SU-DHL-6 (cell line): ENCODE measurements around the gene PPP1CB.

ENCODE experiments used
- H2AFZ ChIP-seq: fragments of 200-600 bp; sonication (generic); 2 replicates; pipeline ENCODE4 v1.6.1; 2014; ENCODE audit warnings: low read depth, mild to moderate bottlenecking, moderate library complexity, mixed read lengths, antibody characterized with exemption, low read length; ENCODE audit not compliant: severe bottlenecking
- H3F3A ChIP-seq: fragments of 200-600 bp; shearing (Covaris generic); 2 replicates; pipeline ENCODE4 v1.6.0; 2016; ENCODE audit warnings: antibody characterized with exemption, mild to moderate bottlenecking; ENCODE audit not compliant: insufficient read depth
- H3K27ac ChIP-seq: fragments of 200-600 bp; sonication (generic); 2 replicates; pipeline ENCODE4 v1.5.1; 2016; ENCODE audit warnings: low read depth, mild to moderate bottlenecking, low read length, moderate library complexity, mixed read lengths
- H3K27me3 ChIP-seq: fragments of 200-600 bp; sonication (generic), shearing (Covaris generic); 2 replicates; pipeline ENCODE4 v1.6.0; 2014; ENCODE audit warnings: mild to moderate bottlenecking, low read length
- H3K36me3 ChIP-seq: fragments of 200-600 bp; sonication (generic); 2 replicates; pipeline ENCODE4 v1.6.1; 2014; ENCODE audit warnings: mild to moderate bottlenecking, low read length, mixed read lengths
- H3K4me2 ChIP-seq: fragments of 300-600, 200-600 bp; shearing (Covaris generic), sonication (generic); 2 replicates; pipeline ENCODE4 v1.6.0; 2014; ENCODE audit warnings: low read length, low read depth, mild to moderate bottlenecking; ENCODE audit not compliant: poor library complexity, severe bottlenecking
- H3K4me3 ChIP-seq: fragments of 200-600 bp; sonication (generic); 2 replicates; pipeline ENCODE4 v1.5.1; 2014; ENCODE audit warnings: antibody characterized with exemption, low read length, mild to moderate bottlenecking, mixed read lengths; ENCODE audit not compliant: insufficient read depth, poor library complexity, severe bottlenecking
- H3K79me2 ChIP-seq: fragments of 200-600 bp; sonication (generic); 2 replicates; pipeline ENCODE4 v1.6.1; 2014; ENCODE audit warnings: mild to moderate bottlenecking, low read length, moderate library complexity; ENCODE audit not compliant: insufficient read depth
- H3K9ac ChIP-seq: fragments of 200-600 bp; sonication (generic); 2 replicates; pipeline ENCODE4 v1.7.0; 2014; ENCODE audit warnings: mild to moderate bottlenecking, low read length
- H3K9me2 ChIP-seq: fragments of 200-600 bp; sonication (generic); replicated peaks from 2 replicates; pipeline ENCODE4 v1.6.1; 2014; ENCODE audit warnings: low read length; ENCODE audit not compliant: insufficient read depth
- H3K9me3 ChIP-seq: fragments of 200-600 bp; sonication (generic); 2 replicates; pipeline ENCODE4 v1.6.1; 2014; ENCODE audit warnings: low read length, mixed read lengths; ENCODE audit not compliant: insufficient read depth
- H4K20me1 ChIP-seq: fragments of 200-600 bp; sonication (generic); 2 replicates; pipeline ENCODE4 v1.6.1; 2014; ENCODE audit warnings: low read depth, mild to moderate bottlenecking, antibody characterized with exemption, low read length, moderate library complexity, mixed read lengths
- EZH2phosphoT487 ChIP-seq: fragments of 200-600 bp; sonication (generic), shearing (Covaris generic); conservative IDR thresholded peaks from 2 replicates; pipeline ENCODE4 v1.6.1; 2018; ENCODE audit warnings: mild to moderate bottlenecking, antibody characterized with exemption, low read length, moderate library complexity, mixed read lengths
- TF ChIP-seq, protein P1 (sequence below): fragments of 200-600 bp; sonication (generic); IDR thresholded peaks from one replicate; pipeline ENCODE4 v1.5.1; 2017; ENCODE audit warnings: antibody characterized with exemption, mild to moderate bottlenecking, low read length, moderate library complexity; ENCODE audit not compliant: insufficient read depth, poor library complexity, severe bottlenecking

Gene PPP1CB

DNA sequence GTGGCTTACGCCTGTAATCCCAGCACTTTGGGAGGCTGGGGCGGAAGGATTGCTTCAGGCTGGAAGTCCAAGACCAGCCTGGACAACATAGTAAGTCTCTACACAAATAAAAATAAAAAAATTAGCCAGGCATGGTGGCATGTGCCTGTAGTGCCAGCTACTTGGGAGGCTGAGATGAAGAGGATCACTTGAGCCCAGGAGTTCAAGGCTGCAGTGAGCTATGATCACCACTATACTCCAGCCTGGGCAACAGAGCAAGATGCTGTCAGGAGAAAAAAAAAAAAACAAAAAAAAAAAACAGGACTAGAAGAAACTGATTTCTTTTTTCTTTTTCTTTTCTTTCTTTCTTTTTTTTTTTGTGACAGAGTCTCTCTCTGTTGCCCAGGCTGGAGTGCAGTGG is 72.6 kb downstream of the PPP1CB start:
- H3K27me3 ChIP-seq: no peaks in the 10 kb centered on the region
- no peak overlapping the region for H3K4me3 ChIP-seq
- H3K27ac ChIP-seq: no peak overlapping the region
- H3K9ac ChIP-seq: no peak overlapping the region
- no peaks in the 10 kb centered on the region for H3K9me2 ChIP-seq
- TF ChIP-seq, protein P1, sequence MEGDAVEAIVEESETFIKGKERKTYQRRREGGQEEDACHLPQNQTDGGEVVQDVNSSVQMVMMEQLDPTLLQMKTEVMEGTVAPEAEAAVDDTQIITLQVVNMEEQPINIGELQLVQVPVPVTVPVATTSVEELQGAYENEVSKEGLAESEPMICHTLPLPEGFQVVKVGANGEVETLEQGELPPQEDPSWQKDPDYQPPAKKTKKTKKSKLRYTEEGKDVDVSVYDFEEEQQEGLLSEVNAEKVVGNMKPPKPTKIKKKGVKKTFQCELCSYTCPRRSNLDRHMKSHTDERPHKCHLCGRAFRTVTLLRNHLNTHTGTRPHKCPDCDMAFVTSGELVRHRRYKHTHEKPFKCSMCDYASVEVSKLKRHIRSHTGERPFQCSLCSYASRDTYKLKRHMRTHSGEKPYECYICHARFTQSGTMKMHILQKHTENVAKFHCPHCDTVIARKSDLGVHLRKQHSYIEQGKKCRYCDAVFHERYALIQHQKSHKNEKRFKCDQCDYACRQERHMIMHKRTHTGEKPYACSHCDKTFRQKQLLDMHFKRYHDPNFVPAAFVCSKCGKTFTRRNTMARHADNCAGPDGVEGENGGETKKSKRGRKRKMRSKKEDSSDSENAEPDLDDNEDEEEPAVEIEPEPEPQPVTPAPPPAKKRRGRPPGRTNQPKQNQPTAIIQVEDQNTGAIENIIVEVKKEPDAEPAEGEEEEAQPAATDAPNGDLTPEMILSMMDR: no peak
- TF ChIP-seq EZH2phosphoT487: no peak
- H3K4me2 ChIP-seq: no peak overlapping the region
- no peaks in the 10 kb centered on the region for H3K36me3 ChIP-seq
- no peaks in the 10 kb centered on the region for H3K79me2 ChIP-seq
- 0 out of 2 replicates have a peak, but pooled peaks cover 3% of the 10 kb centered on the region for H3F3A ChIP-seq
- no peaks in the 10 kb centered on the region for H3K9me3 ChIP-seq
- H2AFZ ChIP-seq: no peak overlapping the region
- H4K20me1 ChIP-seq: no peaks in the 10 kb centered on the region; the same call in 1 of the 2 replicates

DNA sequence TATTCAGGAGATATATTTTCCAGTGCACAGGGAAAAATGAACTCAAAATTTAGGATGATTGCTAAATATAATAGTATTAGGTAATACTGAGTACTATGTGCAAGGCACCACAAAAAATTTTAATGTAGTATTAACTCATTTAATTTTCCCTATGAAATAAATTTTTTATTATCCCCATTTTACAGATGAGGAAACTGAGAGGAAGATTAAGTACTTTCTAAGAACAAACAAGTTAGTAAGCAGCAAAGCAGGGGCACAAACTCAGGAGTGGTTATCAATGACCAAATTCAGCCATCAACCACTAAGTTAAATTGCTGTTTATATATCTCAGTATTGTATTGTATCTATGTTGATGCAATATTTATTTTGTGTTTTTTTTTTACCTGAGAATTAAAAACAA is 73.2 kb downstream of the PPP1CB start:
- H2AFZ ChIP-seq: no peak overlapping the region
- no peaks in the 10 kb centered on the region; the same call in 1 of the 2 replicates for H4K20me1 ChIP-seq
- H3K4me3 ChIP-seq: no peak overlapping the region
- no peak for TF ChIP-seq EZH2phosphoT487
- no peaks in the 10 kb centered on the region for H3K36me3 ChIP-seq
- H3K4me2 ChIP-seq: no peak overlapping the region
- no peak overlapping the region for H3K9ac ChIP-seq
- no peaks in the 10 kb centered on the region for H3K27me3 ChIP-seq
- no peaks in the 10 kb centered on the region for H3K9me2 ChIP-seq
- H3K79me2 ChIP-seq: no peaks in the 10 kb centered on the region
- 0 out of 2 replicates have a peak, but pooled peaks cover 3% of the 10 kb centered on the region for H3F3A ChIP-seq
- H3K27ac ChIP-seq: no peak overlapping the region
- no peaks in the 10 kb centered on the region for H3K9me3 ChIP-seq

DNA sequence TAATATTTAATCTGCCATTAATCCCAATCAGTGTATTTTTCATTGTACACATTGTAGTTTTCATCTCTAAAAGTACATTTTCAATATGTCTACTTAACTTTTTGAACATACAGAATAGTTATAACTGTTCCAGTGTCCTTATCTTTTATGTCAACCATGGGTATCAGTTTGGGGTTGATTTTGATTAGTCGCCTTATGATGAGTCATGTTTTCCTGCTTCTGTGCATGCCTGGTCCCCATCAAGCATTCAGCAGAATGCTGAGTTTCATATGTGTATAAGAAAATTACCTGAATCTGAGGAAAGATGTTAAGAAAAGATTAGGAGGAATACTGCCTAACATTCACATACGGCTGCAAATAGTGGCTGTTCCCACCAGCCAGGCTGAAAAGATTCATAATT is 76.8 kb downstream of the PPP1CB start:
- H3K4me3 ChIP-seq: no peak overlapping the region
- no peak overlapping the region for H3K4me2 ChIP-seq
- no peak overlapping the region for H3K9ac ChIP-seq
- no peak overlapping the region for H2AFZ ChIP-seq
- H3F3A ChIP-seq: no peaks in the 10 kb centered on the region
- no peaks in the 10 kb centered on the region for H3K9me3 ChIP-seq
- no peaks in the 10 kb centered on the region for H3K36me3 ChIP-seq
- no peak for TF ChIP-seq EZH2phosphoT487
- TF ChIP-seq, protein P1: no peak
- no peak overlapping the region for H3K27ac ChIP-seq
- H3K27me3 ChIP-seq: no peaks in the 10 kb centered on the region
- H3K79me2 ChIP-seq: no peaks in the 10 kb centered on the region
- H3K9me2 ChIP-seq: no peaks in the 10 kb centered on the region
- no peaks in the 10 kb centered on the region for H4K20me1 ChIP-seq

DNA sequence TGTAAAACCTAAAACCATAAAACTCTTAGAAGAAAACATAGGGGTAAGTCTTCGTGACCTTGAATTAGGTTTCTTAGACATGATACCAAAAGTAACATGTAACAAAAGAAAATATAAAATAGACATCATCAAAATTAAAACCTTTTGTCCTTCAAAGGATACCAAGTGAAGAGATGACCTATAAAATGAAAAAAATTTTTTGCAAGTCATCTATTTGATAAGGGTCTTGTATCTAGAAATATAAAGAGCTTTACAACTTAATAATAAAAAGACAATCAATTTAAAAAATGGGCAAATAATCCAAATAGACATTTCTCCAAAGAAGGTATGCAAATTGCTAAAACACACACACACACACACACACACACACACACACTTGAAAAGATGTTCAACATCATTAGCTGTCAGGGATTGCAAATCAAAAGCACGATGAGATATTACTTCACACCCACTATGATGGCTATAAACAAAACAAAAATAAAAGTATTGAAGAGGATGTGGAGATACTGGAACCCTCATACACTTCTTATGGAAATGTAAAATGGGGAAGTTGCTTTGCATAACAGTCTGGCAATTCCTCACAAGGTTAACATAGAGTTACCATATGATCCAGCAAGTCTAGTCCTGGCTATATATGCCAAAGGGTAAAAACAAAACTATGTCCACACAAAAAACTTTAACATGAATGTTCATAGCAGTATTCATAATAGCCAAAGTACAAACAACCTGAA is 82.3 kb downstream of the PPP1CB start:
- no peak overlapping the region for H3K9ac ChIP-seq
- TF ChIP-seq, protein P1: no peak
- no peak for TF ChIP-seq EZH2phosphoT487
- H3K79me2 ChIP-seq: no peaks in the 10 kb centered on the region
- H3F3A ChIP-seq: no peaks in the 10 kb centered on the region
- H2AFZ ChIP-seq: no peak overlapping the region
- no peaks in the 10 kb centered on the region for H3K9me3 ChIP-seq
- no peaks in the 10 kb centered on the region for H3K27me3 ChIP-seq
- H3K4me2 ChIP-seq: no peak overlapping the region
- no peaks in the 10 kb centered on the region for H4K20me1 ChIP-seq
- no peaks in the 10 kb centered on the region for H3K36me3 ChIP-seq
- H3K27ac ChIP-seq: no peak overlapping the region
- H3K4me3 ChIP-seq: no peak overlapping the region
- H3K9me2 ChIP-seq: no peaks in the 10 kb centered on the region
